OCI-LY1 (cell line): Measurements from ENCODE around the gene GCKR.
"Not testable (repeated sequence)": the region's sequence is repeated elsewhere in the genome, so short reads cannot be mapped to it uniquely, and the experiment has no call there.

Experiments
- H2AFZ ChIP-seq: fragments of 200-600 bp; sonication (generic), shearing (Covaris generic); 2 replicates; pipeline ENCODE4 v1.6.0; 2014; ENCODE audit warnings: antibody characterized with exemption, mild to moderate bottlenecking, low read length
- H3F3A ChIP-seq: fragments of 200-600 bp; sonication (generic), shearing (Covaris generic); 2 replicates; pipeline ENCODE4 v1.6.0; 2014; ENCODE audit warnings: mild to moderate bottlenecking, antibody characterized with exemption, low read length, moderate library complexity; ENCODE audit not compliant: insufficient read depth
- H3K27ac ChIP-seq: fragments of 200-600 bp; sonication (generic); 2 replicates; pipeline ENCODE4 v1.5.1; 2014; ENCODE audit warnings: low read length, mixed run types, mild to moderate bottlenecking, low read depth; ENCODE audit not compliant: poor library complexity, severe bottlenecking
- H3K27me3 ChIP-seq: fragments of 200-600 bp; sonication (generic); 2 replicates; pipeline ENCODE4 v1.6.0; 2014; ENCODE audit warnings: antibody characterized with exemption, mild to moderate bottlenecking, low read length, moderate library complexity; ENCODE audit not compliant: insufficient read depth
- H3K36me3 ChIP-seq: fragments of 200-600 bp; sonication (generic); 2 replicates; pipeline ENCODE4 v1.6.1; 2014; ENCODE audit warnings: mild to moderate bottlenecking, antibody characterized with exemption, low read length, moderate library complexity, mixed read lengths; ENCODE audit not compliant: insufficient read depth
- H3K4me1 ChIP-seq: fragments of 200-600 bp; sonication (generic); 2 replicates; pipeline ENCODE4 v1.5.1; 2014; ENCODE audit warnings: mild to moderate bottlenecking, low read length, moderate library complexity; ENCODE audit not compliant: insufficient read depth, severe bottlenecking
- H3K4me2 ChIP-seq: fragments of 200-600 bp; sonication (generic), shearing (Covaris generic); 2 replicates; pipeline ENCODE4 v1.6.1; 2014; ENCODE audit warnings: low read length
- H3K4me3 ChIP-seq: fragments of 200-600 bp; sonication (generic); 2 replicates; pipeline ENCODE4 v1.5.1; 2014; ENCODE audit warnings: low read length, low read depth, mild to moderate bottlenecking, mixed read lengths; ENCODE audit not compliant: poor library complexity, severe bottlenecking
- H3K79me2 ChIP-seq: fragments of 200-600 bp; shearing (Covaris generic); 2 replicates; pipeline ENCODE4 v1.6.1; 2016; ENCODE audit warnings: mixed run types, low read length, mixed read lengths; ENCODE audit not compliant: insufficient read depth
- H3K9ac ChIP-seq: fragments of 200-600 bp; sonication (generic), shearing (Covaris generic); 2 replicates; pipeline ENCODE4 v1.6.1; 2014; ENCODE audit warnings: mild to moderate bottlenecking, low read length, mixed read lengths
- H3K9me2 ChIP-seq: fragments of 200-600 bp; sonication (generic), shearing (Covaris generic); 2 replicates; pipeline ENCODE4 v1.6.1; 2014; ENCODE audit warnings: low read depth, mild to moderate bottlenecking, low read length, mixed read lengths
- H3K9me3 ChIP-seq: fragments of 200-600 bp; shearing (Covaris generic); 2 replicates; pipeline ENCODE4 v1.6.1; 2014; ENCODE audit warnings: low read length, mixed read lengths
- H4K20me1 ChIP-seq: fragments of 200-600 bp; sonication (generic), shearing (Covaris generic); 2 replicates; pipeline ENCODE4 v1.6.0; 2016; ENCODE audit warnings: mild to moderate bottlenecking, low read length; ENCODE audit not compliant: insufficient read depth
- EZH2 ChIP-seq: fragments of 200-600 bp; sonication (generic), shearing (Covaris generic); IDR thresholded peaks from 2 replicates; pipeline ENCODE4 v1.8.0; 2017; ENCODE audit warnings: borderline replicate concordance, mixed run types, mild to moderate bottlenecking, antibody characterized with exemption, low read length, moderate library complexity, mixed read lengths
- TF ChIP-seq, protein P1 (sequence below): fragments of 200-600 bp; sonication (generic), shearing (Covaris generic); IDR thresholded peaks from 2 replicates; pipeline ENCODE4 v1.5.1; 2017; ENCODE audit warnings: mild to moderate bottlenecking, antibody characterized with exemption, low read length, moderate library complexity, mixed read lengths

Gene GCKR

DNA sequence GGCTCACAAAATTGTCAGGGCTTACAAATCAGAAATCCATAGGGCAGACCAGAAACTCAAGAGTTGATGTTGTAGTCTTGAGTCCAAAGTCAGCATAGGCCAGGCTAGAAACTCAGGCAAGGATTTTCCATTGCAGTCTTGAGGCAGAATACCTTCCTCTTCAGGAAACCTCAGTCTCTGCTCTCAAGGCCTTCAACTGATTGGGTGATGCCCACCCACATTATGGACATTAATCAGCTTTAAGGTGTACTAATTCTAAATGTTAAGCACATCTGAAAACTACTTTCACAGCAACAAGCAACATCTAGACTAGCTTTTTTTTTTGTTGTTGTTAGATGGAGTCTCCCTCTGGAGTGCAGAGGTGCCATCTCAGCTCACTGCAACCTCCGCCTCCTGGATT is 54.9 kb downstream of the GCKR start:
- Histone ChIP-seq H3K4me2 (no peak overlapping the region), H4K20me1 (no peaks in the 10 kb centered on the region), H3K4me3 (no peak overlapping the region), H3K79me2 (no peaks in the 10 kb centered on the region), H3K27ac (no peak overlapping the region), H3K9me2 (no peaks in the 10 kb centered on the region), H3F3A (no peaks in the 10 kb centered on the region), H3K27me3 (no peaks in the 10 kb centered on the region), H3K4me1 (no peaks in the 10 kb centered on the region), H3K36me3 (no peaks in the 10 kb centered on the region), H3K9me3 (no peaks in the 10 kb centered on the region; the same call in 1 of the 2 replicates), H3K9ac (no peak overlapping the region), H2AFZ (no peak overlapping the region)
- TF ChIP-seq, protein P1, sequence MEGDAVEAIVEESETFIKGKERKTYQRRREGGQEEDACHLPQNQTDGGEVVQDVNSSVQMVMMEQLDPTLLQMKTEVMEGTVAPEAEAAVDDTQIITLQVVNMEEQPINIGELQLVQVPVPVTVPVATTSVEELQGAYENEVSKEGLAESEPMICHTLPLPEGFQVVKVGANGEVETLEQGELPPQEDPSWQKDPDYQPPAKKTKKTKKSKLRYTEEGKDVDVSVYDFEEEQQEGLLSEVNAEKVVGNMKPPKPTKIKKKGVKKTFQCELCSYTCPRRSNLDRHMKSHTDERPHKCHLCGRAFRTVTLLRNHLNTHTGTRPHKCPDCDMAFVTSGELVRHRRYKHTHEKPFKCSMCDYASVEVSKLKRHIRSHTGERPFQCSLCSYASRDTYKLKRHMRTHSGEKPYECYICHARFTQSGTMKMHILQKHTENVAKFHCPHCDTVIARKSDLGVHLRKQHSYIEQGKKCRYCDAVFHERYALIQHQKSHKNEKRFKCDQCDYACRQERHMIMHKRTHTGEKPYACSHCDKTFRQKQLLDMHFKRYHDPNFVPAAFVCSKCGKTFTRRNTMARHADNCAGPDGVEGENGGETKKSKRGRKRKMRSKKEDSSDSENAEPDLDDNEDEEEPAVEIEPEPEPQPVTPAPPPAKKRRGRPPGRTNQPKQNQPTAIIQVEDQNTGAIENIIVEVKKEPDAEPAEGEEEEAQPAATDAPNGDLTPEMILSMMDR = no peak
- TF ChIP-seq EZH2 = no peak

DNA sequence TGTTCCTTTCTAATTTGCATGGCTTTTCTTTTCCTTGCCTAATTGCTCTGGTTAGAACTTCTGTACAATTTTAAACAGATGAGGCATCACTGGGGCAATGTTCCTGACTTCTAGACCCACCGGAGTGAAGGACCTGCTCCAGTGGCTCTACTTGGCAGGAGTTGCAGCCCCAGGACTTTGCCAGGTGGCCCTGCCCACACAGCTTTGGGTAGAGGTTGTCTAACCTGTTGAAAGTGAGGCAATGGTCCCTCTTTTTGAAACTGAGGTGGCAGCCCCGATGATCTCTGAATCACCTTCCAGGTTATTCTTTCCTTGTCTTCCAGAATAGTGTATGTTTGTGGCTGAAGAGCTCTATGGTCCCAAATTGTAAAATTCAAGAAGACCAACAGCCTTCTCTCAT is 56.3 kb downstream of the GCKR start:
- Histone ChIP-seq H3K27ac (no peak overlapping the region), H3K9ac (no peak overlapping the region), H3K27me3 (no peaks in the 10 kb centered on the region), H3K79me2 (no peaks in the 10 kb centered on the region), H3K4me3 (no peak overlapping the region), H3K9me3 (no peaks in the 10 kb centered on the region), H4K20me1 (no peaks in the 10 kb centered on the region), H2AFZ (no peak overlapping the region), H3K4me1 (no peaks in the 10 kb centered on the region), H3K4me2 (no peak overlapping the region), H3K36me3 (no peaks in the 10 kb centered on the region), H3K9me2 (no peaks in the 10 kb centered on the region), H3F3A (no peaks in the 10 kb centered on the region)
- TF ChIP-seq EZH2 = no peak
- TF ChIP-seq, protein P1 = no peak

DNA sequence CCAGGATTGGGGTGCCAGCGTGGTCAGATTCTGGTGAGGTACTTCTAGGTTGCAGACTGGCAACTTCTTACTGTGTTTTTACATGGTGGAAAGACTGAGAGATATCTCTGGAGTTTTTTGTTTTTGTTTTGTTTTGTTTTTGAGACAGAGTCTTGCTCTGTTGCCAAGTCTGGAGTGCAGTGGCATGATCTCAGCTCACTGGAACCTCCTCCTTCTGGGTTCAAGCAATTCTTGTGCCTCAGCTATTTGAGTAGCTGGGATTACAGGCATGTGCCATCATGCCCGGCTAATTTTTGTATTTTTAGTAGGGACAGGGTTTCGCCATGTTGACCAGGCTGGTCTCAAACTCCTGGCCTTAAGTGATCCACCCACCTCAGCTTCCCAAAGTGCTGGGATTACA is 57.8 kb downstream of the GCKR start:
- H3K4me2 ChIP-seq, H3K9me3 ChIP-seq, H3K79me2 ChIP-seq, H3K9me2 ChIP-seq, H4K20me1 ChIP-seq, H3K4me1 ChIP-seq, H3K36me3 ChIP-seq, H3K9ac ChIP-seq, H2AFZ ChIP-seq, H3K27me3 ChIP-seq, H3K27ac ChIP-seq, H3F3A ChIP-seq, H3K4me3 ChIP-seq: not testable (repeated sequence)

DNA sequence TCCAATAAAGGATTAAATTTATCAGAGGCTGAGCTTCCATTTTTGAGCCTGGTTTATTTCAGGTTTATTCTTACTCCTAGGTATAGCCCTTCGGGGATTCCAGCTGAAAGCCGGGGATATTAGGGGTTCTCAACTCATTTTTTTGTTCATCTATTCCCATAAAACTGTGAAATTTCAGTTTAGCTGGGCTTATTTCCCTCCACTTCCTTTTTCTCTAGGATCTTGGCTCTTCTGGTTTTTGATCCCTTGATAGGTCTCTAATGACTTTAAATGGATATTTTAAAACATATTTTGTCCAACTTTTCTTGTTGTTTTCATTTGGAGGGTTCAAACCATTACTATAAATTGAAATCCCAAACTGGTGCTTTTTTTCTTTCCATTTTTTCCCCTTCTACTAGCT is 62.6 kb downstream of the GCKR start:
- TF ChIP-seq EZH2 = no peak
- TF ChIP-seq, protein P1 = no peak
- no peak overlapping the region for H3K27ac ChIP-seq
- no peaks in the 10 kb centered on the region for H3K36me3 ChIP-seq
- H2AFZ ChIP-seq = no peak overlapping the region
- H4K20me1 ChIP-seq = no peaks in the 10 kb centered on the region
- no peaks in the 10 kb centered on the region for H3F3A ChIP-seq
- no peaks in the 10 kb centered on the region for H3K27me3 ChIP-seq
- no peak overlapping the region for H3K9ac ChIP-seq
- no peaks in the 10 kb centered on the region for H3K79me2 ChIP-seq
- H3K9me2 ChIP-seq = no peaks in the 10 kb centered on the region
- no peak overlapping the region for H3K4me3 ChIP-seq
- H3K9me3 ChIP-seq = no peaks in the 10 kb centered on the region
- no peak overlapping the region for H3K4me2 ChIP-seq
- H3K4me1 ChIP-seq = no peaks in the 10 kb centered on the region
